ENCODE data around the gene CXCL10.

The CXCL10 gene

DNA sequence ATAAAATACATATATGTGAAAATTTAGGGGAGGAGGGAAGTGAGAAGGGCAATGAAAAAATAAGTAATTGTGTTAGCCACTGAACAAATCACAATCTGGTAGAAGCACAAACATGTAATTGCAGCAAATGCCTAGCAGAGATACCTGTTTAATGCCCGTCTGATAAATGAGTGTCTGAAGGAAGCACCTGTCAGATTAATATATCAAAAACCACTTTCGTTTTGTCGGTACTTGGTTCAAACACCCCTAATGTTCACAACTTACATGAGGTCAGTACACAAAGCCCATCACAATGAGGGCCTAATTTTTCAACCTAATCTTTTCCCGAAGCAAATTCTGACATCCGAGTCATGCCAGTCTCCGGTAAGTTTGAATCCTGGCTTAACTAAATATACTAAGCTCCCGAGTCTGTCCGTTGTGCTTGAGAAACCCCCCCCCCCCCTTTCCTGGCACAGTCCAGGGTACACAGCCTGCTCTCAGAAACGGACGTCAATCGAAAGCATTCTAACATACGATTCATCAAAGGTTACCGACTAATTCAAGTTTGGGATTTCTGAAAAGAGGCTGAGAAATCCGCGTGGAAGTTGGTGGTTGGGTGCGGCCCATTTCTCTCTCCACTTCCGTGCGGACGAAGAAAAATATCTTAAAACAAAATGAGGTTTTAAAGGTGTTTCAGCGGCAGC is 33.3 kb downstream of the CXCL10 start:
- DNase-seq: no peak

DNA sequence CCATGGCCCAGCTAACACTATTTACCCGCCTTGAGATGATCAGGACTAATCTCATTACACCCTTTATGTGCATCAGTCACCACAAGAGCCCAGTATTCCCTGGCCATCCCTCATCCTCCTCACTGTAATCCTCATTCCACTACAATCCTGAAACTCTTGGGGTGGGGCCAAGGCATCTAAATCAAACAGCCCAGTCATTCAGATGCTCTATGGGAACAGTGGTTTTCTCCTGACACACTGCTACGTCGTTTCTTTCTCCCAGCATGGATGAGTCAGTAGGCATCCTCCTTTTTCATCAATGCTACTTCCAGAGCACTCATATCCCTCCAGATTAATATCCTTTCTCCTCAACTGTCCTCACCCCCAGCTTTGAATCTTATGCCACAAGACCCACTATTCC is 38.2 kb downstream of the CXCL10 start:
- peak; percentile 91 for DNase-seq

DNA sequence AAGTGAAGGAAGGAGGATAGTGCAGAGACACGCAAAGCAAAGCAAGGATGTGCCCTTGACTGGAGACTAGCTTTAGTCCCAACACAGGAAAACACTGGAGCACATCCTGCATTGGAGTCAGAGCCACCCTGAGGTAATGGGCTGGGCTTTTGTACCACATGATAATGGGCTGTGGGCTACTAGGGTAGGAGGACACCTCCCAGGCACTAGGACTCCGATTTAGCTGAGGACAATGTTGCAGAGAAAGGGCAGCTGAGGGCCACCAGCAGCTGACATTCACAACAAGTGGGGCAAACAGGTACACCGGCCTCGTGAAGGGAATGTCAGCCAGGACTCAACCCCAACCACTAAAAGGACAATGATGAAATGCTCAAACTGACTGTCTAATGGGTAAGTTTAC is 42.7 kb downstream of the CXCL10 start:
- DNase-seq: no peak

DNA sequence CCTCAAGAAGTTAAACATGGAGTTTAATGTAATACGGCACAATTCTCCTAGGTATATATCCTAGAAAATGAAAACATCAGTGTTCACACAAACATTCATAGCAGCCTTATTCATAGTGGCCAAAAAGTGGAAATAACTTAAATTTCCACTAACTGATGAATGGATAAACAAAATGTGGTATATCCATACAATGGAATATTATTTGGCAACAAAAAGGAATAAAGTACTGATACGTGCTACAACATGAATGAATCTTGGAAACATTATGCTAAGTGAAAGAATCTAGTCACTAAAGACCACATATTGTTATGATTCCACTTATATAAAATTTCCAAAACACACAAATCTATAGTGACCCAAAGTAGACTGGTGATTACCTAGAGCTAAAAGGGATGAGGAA is 47.1 kb downstream of the CXCL10 start:
- DNase-seq: no peak

DNA sequence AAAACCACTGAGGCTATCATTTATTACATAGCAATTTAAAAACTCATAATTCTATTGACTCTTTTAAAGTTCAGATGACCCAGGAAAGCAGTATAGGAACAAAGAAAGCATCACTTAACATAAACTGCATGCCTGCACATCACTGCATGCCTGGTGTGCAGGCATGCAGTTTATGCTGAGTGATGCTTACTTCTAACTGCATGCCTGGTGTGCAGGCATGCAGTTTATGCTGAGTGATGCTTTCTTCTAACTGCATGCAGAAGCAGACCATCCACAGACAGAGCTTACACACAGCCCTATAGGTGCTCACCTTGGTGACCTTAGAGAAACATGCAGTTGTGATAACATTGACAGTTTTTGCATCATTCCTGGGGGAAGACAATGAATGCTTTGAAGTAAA is 49.5 kb downstream of the CXCL10 start:
- DNase-seq: no peak
